Type B pancreatic cell (in vitro differentiated cells): Measurements from ENCODE around the gene TMEM120B. TPM values are rescaled to one million over a fixed set of nuclear protein-coding genes. Genes with fewer than 3 reads are reported as not detected.
"Not testable (repeated sequence)": the region's sequence is repeated elsewhere in the genome, so short reads cannot be mapped to it uniquely, and the experiment has no call there.

ENCODE experiments used
- DNase-seq: peaks from one replicate; pipeline ENCODE4 v3.0.0; 2021; ENCODE audit warnings: mixed read lengths; ENCODE audit not compliant: unreplicated experiment; ENCODE audit errors: extremely low spot score
- H3K27ac Mint-ChIP-seq: 2 replicates; pipeline ENCODE4 v1.8.0; 2021; ENCODE audit warnings: mild to moderate bottlenecking, mixed read lengths
- H3K27me3 Mint-ChIP-seq: 2 replicates; pipeline ENCODE4 v1.8.0; 2021; ENCODE audit warnings: mixed read lengths
- H3K36me3 Mint-ChIP-seq: 2 replicates; pipeline ENCODE4 v1.8.0; 2021; ENCODE audit warnings: mixed read lengths
- H3K4me1 Mint-ChIP-seq: one replicate; pipeline ENCODE4 v1.8.0; 2021; ENCODE audit warnings: mixed read lengths; ENCODE audit not compliant: unreplicated experiment
- H3K4me3 Mint-ChIP-seq: 2 replicates; pipeline ENCODE4 v1.8.0; 2021; ENCODE audit warnings: mild to moderate bottlenecking, mixed read lengths
- H3K9me3 Mint-ChIP-seq: 2 replicates; pipeline ENCODE4 v1.8.0; 2021; ENCODE audit warnings: mixed read lengths
- CTCF ChIP-seq: fragments of 200-600 bp; sonication (generic); conservative IDR thresholded peaks from 2 replicates; pipeline ENCODE4 v1.5.0; 2021; ENCODE audit warnings: antibody characterized with exemption, mild to moderate bottlenecking
- total RNA-seq: library from RNA; stranded (reverse); gene quantifications from 2 replicates; pipeline ENCODE4 v1.2.1, GENCODE V29; 2021; ENCODE audit warnings: low replicate concordance

TMEM120B gene
- total RNA-seq, 1 donor from 2014 or later: 14.0 TPM

DNA sequence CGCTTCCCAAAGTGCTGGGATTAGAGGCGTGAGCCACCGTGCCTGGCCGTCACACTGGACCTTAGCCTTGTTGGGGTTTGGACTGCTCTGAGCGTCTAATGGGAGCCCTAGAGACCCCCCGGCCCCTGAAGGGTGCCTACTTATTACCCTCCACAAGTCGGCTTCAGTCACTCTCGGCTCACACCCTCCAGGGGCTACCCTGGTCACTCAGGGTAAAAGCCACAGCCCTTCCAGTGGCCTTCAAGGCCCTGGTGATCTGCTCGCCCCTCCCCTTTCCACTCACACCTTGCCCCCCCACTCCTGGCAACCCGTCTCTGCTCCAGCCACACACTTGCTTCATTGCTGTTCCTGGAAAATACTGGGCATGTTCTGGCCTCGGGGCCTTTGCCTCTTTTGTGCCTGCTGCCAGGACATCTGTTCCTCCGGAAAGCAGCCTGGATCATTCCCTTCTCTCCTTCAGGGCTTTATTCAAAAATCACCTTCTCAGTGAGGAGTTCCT lies 39.5 kb upstream of the TMEM120B start:
- peak overlapping the region; percentile 59 for H3K27ac Mint-ChIP-seq

DNA sequence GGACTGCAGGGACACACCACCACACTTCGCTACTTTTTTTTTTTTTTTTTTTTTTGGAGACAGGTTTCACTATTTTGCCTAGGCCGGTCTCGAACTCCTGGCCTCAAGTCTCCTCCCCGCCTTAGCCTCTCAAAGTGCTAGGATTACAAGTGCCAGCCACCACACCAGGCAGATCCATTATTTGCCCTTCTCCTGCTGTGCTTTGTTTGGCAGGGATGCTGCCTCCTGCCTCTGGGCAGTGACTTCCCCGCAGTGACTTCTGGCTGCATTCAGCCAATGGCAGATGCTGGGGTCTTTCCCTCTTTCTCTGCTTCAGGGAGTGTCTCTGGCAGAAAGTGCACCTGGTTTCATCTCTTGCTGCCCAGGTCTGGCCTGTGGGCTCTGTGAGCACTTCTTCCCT lies 36.4 kb upstream of the TMEM120B start:
- Mint-ChIP-seq H3K36me3 (no peaks in the 10 kb centered on the region), H3K4me3 (no peak overlapping the region), H3K27ac (peak overlapping the region; percentile 8), H3K9me3 (no peaks in the 10 kb centered on the region), H3K4me1 (peaks cover 13% of the 10 kb centered on the region), H3K27me3 (no peaks in the 10 kb centered on the region)
- DNase-seq: no peak
- TF ChIP-seq CTCF: no peak

More for the DNA sequence above, 39.5 kb upstream of the TMEM120B start:
- no peaks in the 10 kb centered on the region for H3K27me3 Mint-ChIP-seq
- peak overlapping the region; percentile 87 for H3K4me3 Mint-ChIP-seq
- no peak for TF ChIP-seq CTCF
- no peaks in the 10 kb centered on the region for H3K36me3 Mint-ChIP-seq
- no peak for DNase-seq
- no peaks in the 10 kb centered on the region for H3K9me3 Mint-ChIP-seq
- no peaks in the 10 kb centered on the region for H3K4me1 Mint-ChIP-seq

DNA sequence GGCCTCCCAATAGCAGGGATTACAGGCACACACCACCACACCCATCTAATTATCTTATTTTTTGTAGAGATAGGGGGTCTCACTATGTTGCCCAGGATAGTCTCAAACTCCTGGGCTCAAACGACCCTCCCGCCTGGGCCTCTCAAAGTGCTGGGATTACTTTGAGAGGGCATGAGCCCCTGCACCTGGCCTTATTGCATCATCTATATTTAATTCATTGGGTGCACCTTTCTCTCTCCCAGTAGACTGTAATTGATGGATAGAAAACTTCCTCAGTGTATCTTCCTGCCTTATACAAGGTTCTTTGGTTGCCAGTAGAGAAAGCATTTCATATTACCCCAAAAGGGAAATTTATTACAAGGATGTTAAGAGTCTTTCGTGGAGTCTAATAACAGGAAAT lies 34.2 kb upstream of the TMEM120B start:
- Mint-ChIP-seq H3K4me3 (no peak overlapping the region), H3K36me3 (no peaks in the 10 kb centered on the region), H3K27me3 (no peaks in the 10 kb centered on the region), H3K4me1 (peaks cover 16% of the 10 kb centered on the region), H3K9me3 (no peaks in the 10 kb centered on the region), H3K27ac (no peak overlapping the region)
- TF ChIP-seq CTCF: no peak
- DNase-seq: no peak

- H3K36me3 Mint-ChIP-seq: no peaks in the 10 kb centered on the region
- no peaks in the 10 kb centered on the region for H3K9me3 Mint-ChIP-seq
- peaks cover 16% of the 10 kb centered on the region for H3K4me1 Mint-ChIP-seq
- H3K27ac Mint-ChIP-seq: peak overlapping the region; percentile 42
- no peaks in the 10 kb centered on the region for H3K27me3 Mint-ChIP-seq
- DNase-seq: no peak
- no peak for TF ChIP-seq CTCF
- H3K4me3 Mint-ChIP-seq: no peak overlapping the region
Observed at GRCh38 chr12:121678716-121679300, 33.7 kb upstream of the TMEM120B start.

DNA sequence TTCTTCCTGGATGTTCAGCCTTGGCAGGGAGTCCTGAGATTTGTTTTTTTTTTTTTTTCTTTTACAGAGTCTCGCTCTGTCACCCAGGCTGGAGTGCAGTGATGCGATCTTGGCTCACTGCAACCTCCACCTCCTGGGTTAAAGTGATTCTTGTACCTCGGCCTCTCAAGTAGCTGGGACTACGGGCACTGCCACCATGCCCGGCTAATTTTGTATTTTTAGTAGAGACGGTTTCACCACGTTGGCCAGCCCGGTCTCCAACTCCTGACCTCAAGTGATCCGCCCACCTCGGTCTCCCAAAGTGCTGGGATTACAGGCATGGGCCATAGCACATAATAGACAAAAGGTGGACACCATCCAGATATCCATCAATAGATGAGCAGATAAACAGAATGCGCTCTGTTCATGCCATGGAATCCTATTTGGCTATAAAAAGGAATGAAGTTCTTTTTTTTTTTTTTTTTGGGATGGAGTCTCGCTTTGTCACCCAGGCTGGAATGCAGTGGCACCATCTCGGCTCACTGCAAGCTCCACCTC lies 32.8 kb upstream of the TMEM120B start:
- not testable (repeated sequence) for H3K27me3 Mint-ChIP-seq, DNase-seq, H3K36me3 Mint-ChIP-seq, H3K27ac Mint-ChIP-seq, H3K9me3 Mint-ChIP-seq, H3K4me3 Mint-ChIP-seq
- peaks cover 16% of the 10 kb centered on the region for H3K4me1 Mint-ChIP-seq

DNA sequence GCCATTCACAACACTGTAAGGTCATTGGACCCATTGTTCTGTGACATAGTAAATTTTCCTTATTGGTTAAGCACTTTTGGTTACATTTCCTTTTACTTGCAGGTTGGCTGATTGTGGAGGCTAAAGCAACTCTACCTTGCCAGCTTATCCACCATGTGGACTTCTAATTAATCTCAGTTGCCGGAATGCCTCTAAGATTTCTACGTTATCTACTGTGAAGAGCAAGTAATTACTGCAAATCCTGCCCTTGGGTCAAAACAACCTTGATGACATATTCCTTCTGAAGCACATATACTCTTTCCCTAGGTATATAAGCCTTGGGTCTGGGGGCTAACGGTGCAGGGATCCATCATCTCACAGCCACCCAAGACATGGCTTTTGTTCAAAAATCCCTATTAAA lies 23.6 kb upstream of the TMEM120B start:
- Mint-ChIP-seq H3K27me3 (peaks cover 3% of the 10 kb centered on the region), H3K36me3 (no peaks in the 10 kb centered on the region), H3K4me1 (peaks cover 9% of the 10 kb centered on the region), H3K27ac (no peak overlapping the region), H3K4me3 (peak overlapping the region; percentile 22), H3K9me3 (no peaks in the 10 kb centered on the region)
- no peak for TF ChIP-seq CTCF
- DNase-seq: no peak
